Breast epithelium (tissue), 3 donors: ENCODE data around the gene SOX30.

Experiments used
- POLR2A ChIP-seq: fragments of 450-650 bp; IDR thresholded peaks from one replicate; pipeline ENCODE4 v1.6.1; 2016; ENCODE audit warnings: antibody characterized with exemption, mild to moderate bottlenecking, moderate library complexity
- POLR2AphosphoS5 ChIP-seq, 3 donors: sonication (generic); formaldehyde crosslinking; IDR thresholded peaks; one replicate each; pipeline ENCODE4 v1.6.1; 2017; ENCODE audit warnings: antibody characterized with exemption in 3 of 3
- TF ChIP-seq, protein P1 (sequence below), 3 donors: fragments of 450-650 bp; IDR thresholded peaks; one replicate each; pipeline ENCODE4 v1.5.1; 2016 to 2017; ENCODE audit warnings: antibody characterized with exemption in 3 of 3, mild to moderate bottlenecking in 3 of 3, moderate library complexity in 3 of 3

DNA sequence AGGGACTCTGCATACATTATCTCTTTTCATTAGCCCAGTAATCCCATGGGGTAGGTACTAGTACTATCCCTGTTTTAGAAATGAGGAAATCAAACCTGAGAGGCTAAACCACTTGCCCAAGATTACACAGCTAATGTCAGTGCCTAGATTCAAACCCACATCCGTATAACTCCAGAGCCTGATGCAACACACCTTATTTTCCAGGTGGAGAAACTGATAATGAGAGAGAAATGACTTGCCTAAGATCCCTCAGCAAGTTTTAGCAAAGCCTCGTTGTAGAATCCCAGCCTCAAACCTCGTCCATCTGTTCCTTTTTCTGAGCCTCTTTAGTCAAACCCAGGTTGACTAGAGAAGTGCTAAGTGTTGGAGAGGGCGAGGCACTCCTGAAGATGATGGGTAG is 75.6 kb downstream of the SOX30 start:
- TF ChIP-seq, protein P1, sequence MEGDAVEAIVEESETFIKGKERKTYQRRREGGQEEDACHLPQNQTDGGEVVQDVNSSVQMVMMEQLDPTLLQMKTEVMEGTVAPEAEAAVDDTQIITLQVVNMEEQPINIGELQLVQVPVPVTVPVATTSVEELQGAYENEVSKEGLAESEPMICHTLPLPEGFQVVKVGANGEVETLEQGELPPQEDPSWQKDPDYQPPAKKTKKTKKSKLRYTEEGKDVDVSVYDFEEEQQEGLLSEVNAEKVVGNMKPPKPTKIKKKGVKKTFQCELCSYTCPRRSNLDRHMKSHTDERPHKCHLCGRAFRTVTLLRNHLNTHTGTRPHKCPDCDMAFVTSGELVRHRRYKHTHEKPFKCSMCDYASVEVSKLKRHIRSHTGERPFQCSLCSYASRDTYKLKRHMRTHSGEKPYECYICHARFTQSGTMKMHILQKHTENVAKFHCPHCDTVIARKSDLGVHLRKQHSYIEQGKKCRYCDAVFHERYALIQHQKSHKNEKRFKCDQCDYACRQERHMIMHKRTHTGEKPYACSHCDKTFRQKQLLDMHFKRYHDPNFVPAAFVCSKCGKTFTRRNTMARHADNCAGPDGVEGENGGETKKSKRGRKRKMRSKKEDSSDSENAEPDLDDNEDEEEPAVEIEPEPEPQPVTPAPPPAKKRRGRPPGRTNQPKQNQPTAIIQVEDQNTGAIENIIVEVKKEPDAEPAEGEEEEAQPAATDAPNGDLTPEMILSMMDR (IDR thresholded peaks at IDR 0.05), result no peak
- TF ChIP-seq POLR2A (no peak), POLR2AphosphoS5 (IDR thresholded peaks at IDR 0.05) (no peak)
